ENCODE results near the gene MAOA. TPM values are rescaled to one million over a fixed set of nuclear protein-coding genes. Genes with fewer than 3 reads are reported as not detected.

Gene MAOA
- total and polyA plus RNA-seq, 9 of the 15 experiments (the other 6 are each of a cell fraction or from before 2014, with no cell fraction given) = 0.68 to 2.7 (median 1.9) TPM

DNA sequence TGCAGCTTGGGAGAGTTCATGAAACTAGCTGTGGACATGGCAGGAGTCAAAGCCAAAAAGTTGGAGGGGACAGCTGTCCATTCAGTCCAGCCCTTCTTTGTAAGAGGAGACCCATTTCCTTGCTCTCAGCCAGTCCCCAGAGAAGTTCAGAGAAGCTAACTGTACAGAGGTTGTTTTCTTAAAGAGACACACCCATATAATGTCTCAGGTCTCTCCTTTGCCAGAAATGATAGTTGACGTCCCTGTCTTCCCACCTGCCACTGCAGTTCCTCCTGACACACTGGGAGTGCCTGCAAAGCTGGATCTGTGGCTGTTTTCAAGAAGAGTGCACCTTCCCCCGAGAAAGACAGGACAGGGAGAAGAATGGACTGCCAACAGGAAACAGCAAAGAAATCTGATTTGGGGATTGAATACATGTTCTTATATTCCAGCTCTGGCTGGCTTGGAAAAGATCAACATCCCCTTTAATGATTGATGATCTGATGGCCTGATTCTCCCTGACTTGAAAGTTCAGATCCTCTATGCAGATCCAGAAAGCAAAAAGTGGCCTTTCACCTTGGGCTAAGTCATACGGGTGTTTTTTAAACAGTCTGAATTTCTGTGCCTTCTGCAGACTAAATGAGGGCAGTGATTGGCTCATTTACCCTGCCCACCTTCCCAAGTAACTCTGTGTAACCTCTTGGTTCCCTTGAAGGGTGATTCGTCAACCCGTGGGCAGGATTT lies 87.2 kb downstream of the MAOA start (continued):
- TF ChIP-seq, protein P1, sequence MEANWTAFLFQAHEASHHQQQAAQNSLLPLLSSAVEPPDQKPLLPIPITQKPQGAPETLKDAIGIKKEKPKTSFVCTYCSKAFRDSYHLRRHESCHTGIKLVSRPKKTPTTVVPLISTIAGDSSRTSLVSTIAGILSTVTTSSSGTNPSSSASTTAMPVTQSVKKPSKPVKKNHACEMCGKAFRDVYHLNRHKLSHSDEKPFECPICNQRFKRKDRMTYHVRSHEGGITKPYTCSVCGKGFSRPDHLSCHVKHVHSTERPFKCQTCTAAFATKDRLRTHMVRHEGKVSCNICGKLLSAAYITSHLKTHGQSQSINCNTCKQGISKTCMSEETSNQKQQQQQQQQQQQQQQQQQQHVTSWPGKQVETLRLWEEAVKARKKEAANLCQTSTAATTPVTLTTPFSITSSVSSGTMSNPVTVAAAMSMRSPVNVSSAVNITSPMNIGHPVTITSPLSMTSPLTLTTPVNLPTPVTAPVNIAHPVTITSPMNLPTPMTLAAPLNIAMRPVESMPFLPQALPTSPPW (CRISPR knock-in tag; IDR thresholded peaks at IDR 0.05) = no peak
- TF ChIP-seq ATF3 (IDR thresholded peaks at IDR 0.05) (no peak), ATF3 (CRISPR knock-in tag; conservative IDR thresholded peaks at IDR 0.05) (no peak), ZBTB40 (IDR thresholded peaks at IDR 0.05) (no peak), ZBTB40 (CRISPR knock-in tag; IDR thresholded peaks at IDR 0.05) (no peak), SREBF1 (IDR thresholded peaks at IDR 0.05; ENCODE audit: borderline replicate concordance, low read depth, low read length) (no peak)
- TF ChIP-seq, protein P2, sequence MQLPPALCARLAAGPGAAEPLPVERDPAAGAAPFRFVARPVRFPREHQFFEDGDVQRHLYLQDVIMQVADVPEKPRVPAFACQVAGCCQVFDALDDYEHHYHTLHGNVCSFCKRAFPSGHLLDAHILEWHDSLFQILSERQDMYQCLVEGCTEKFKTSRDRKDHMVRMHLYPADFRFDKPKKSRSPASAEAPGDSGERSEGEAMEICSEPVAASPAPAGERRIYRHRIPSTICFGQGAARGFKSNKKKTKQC (CRISPR knock-in tag; IDR thresholded peaks at IDR 0.05) = no peak
- TF ChIP-seq, protein P3, sequence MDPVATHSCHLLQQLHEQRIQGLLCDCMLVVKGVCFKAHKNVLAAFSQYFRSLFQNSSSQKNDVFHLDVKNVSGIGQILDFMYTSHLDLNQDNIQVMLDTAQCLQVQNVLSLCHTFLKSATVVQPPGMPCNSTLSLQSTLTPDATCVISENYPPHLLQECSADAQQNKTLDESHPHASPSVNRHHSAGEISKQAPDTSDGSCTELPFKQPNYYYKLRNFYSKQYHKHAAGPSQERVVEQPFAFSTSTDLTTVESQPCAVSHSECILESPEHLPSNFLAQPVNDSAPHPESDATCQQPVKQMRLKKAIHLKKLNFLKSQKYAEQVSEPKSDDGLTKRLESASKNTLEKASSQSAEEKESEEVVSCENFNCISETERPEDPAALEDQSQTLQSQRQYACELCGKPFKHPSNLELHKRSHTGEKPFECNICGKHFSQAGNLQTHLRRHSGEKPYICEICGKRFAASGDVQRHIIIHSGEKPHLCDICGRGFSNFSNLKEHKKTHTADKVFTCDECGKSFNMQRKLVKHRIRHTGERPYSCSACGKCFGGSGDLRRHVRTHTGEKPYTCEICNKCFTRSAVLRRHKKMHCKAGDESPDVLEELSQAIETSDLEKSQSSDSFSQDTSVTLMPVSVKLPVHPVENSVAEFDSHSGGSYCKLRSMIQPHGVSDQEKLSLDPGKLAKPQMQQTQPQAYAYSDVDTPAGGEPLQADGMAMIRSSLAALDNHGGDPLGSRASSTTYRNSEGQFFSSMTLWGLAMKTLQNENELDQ (CRISPR knock-in tag; IDR thresholded peaks at IDR 0.05; ENCODE audit: borderline replicate concordance) = no peak
